A549 (cell line): ENCODE data around the gene ASB18. TPM values are rescaled to one million over a fixed set of nuclear protein-coding genes. Genes with fewer than 3 reads are reported as not detected.

Experiments used
- ATAC-seq, 2 experiments: fragments of 200-7000 bp in 1 of 2; fragments of >200 bp in 1 of 2; cut with Nextera tagmentation in 1 of 2; cut with Tn5 transposase in 1 of 2; 3 replicates each; pipeline versions ENCODE4 v1.8.0 to v1.9.1; 2018 to 2020; ENCODE audit warnings: mild to moderate bottlenecking in 1 of 2, moderate library complexity in 1 of 2
- CTCF ChIA-PET: fragments of 300-600 bp; sonication (Branson Sonifier 250); formaldehyde crosslinking; extraction: SDS; loops from one replicate; lab custom pipeline; 2021; ENCODE audit warnings: antibody characterized with exemption, inconsistent platforms; lab: Yijun Ruan, JAX
- POLR2A ChIA-PET: fragments of 350-600 bp; formaldehyde crosslinking; extraction: SDS; loops from one replicate; lab custom pipeline; 2021; ENCODE audit warnings: antibody characterized with exemption, inconsistent platforms; lab: Yijun Ruan, JAX
- DNase-seq, 2 experiments: peaks; one replicate each; pipeline versions ENCODE4 v3.0.0 to v3.0.0-alpha.2; 2011 to 2016; ENCODE audit warnings: low read depth in 1 of 2, low spot score in 1 of 2
- FAIRE-seq: peaks from 2 replicates; lab custom pipeline; 2011; peaks lifted over from hg19 to GRCh38; lab: Jason Lieb, UNC
- H3K27ac ChIP-seq, 2 experiments: fragments of >200 bp; sonication (Bioruptor Twin); formaldehyde crosslinking; 3 replicates each; pipeline ENCODE4 v1.5.1; 2016 to 2017
- H3K4me1 ChIP-seq: fragments of >200 bp; sonication (Bioruptor Twin); formaldehyde crosslinking; 3 replicates; pipeline ENCODE4 v1.6.1; 2016
- H3K4me2 ChIP-seq: fragments of >200 bp; sonication (Bioruptor Twin); formaldehyde crosslinking; 3 replicates; pipeline ENCODE4 v1.6.1; 2016
- H3K4me3 ChIP-seq: fragments of >200 bp; sonication (Bioruptor Twin); formaldehyde crosslinking; 3 replicates; pipeline ENCODE4 v1.5.1; 2016
- H3K9me3 ChIP-seq: fragments of >200 bp; sonication (Bioruptor Twin); formaldehyde crosslinking; 3 replicates; pipeline ENCODE4 v1.6.1; 2016
- CHD4 ChIP-seq: fragments of 200-600 bp; sonication (generic); IDR thresholded peaks from 2 replicates; pipeline ENCODE4 v1.6.1; 2016; ENCODE audit warnings: antibody characterized with exemption, mild to moderate bottlenecking, borderline replicate concordance
- FOSL2 ChIP-seq, 2 experiments: fragments of 450-650 bp in 1 of 2; fragments of >200 bp in 1 of 2; sonication (Bioruptor Twin) in 1 of 2; formaldehyde crosslinking; IDR thresholded peaks; 2 replicates each; pipeline versions ENCODE4 v1.5.0 to v1.6.1; 2016 to 2020; ENCODE audit warnings: mild to moderate bottlenecking in 1 of 2, moderate library complexity in 1 of 2
- HDAC2 ChIP-seq: fragments of 200-600 bp; sonication (generic); IDR thresholded peaks from 2 replicates; pipeline ENCODE4 v1.6.1; 2016
- HEYL ChIP-seq: fragments of 250-450 bp; sonication (Bioruptor Pico); IDR thresholded peaks from 2 replicates; pipeline ENCODE4 v1.8.0; 2021; ENCODE audit warnings: mild to moderate bottlenecking, moderate library complexity
- HOXA7 ChIP-seq: fragments of 250-450 bp; sonication (Bioruptor Pico); IDR thresholded peaks from 2 replicates; pipeline ENCODE4 v1.5.0; 2020; ENCODE audit warnings: mild to moderate bottlenecking, moderate library complexity
- HOXB13 ChIP-seq: fragments of 250-450 bp; sonication (Bioruptor Pico); IDR thresholded peaks from 2 replicates; pipeline ENCODE4 v1.5.0; 2020; ENCODE audit warnings: low read depth, mild to moderate bottlenecking, moderate library complexity
- JUNB ChIP-seq: fragments of >200 bp; sonication (Bioruptor Twin); formaldehyde crosslinking; IDR thresholded peaks from 2 replicates; pipeline ENCODE4 v1.6.1; 2016
- KDM5A ChIP-seq: fragments of 200-600 bp; sonication (generic); IDR thresholded peaks from 2 replicates; pipeline ENCODE4 v1.6.1; 2016; ENCODE audit warnings: antibody characterized with exemption, mild to moderate bottlenecking
- MAZ ChIP-seq: fragments of 150-350 bp; IDR thresholded peaks from 2 replicates; pipeline ENCODE4 v1.6.1; 2014; ENCODE audit warnings: antibody characterized with exemption, low read depth, low read length, borderline replicate concordance
- MYC ChIP-seq: IDR thresholded peaks from 2 replicates; pipeline ENCODE4 v1.6.1; 2012; ENCODE audit warnings: mild to moderate bottlenecking, inconsistent platforms, low read length, improper control_type of control experiment, borderline replicate concordance
- RAD21 ChIP-seq, 2 experiments: fragments of >200 bp in 1 of 2; sonication (Bioruptor Twin) in 1 of 2; formaldehyde crosslinking in 1 of 2; IDR thresholded peaks in 1 of 2; conservative IDR thresholded peaks in 1 of 2; 2 replicates in 1 of 2; 3 replicates in 1 of 2; pipeline ENCODE4 v1.6.1; 2012 to 2018; ENCODE audit warnings: inconsistent platforms in 1 of 2
- SMC3 ChIP-seq: fragments of >200 bp; sonication (Bioruptor Twin); formaldehyde crosslinking; IDR thresholded peaks from 3 replicates; pipeline ENCODE4 v1.6.1; 2018; ENCODE audit warnings: inconsistent platforms
- SREBF2 ChIP-seq: fragments of 450-650 bp; IDR thresholded peaks from 2 replicates; pipeline ENCODE4 v1.6.1; 2014; ENCODE audit warnings: mild to moderate bottlenecking, moderate library complexity
- TP53 ChIP-seq: fragments of 250-450 bp; sonication (Bioruptor Pico); IDR thresholded peaks from 2 replicates; pipeline ENCODE4 v1.5.0; 2021; ENCODE audit warnings: mild to moderate bottlenecking, moderate library complexity
- WGBS: methylation state at CpG from one replicate; pipeline ENCODE4 v1.1.6; 2017; ENCODE audit errors: missing lambda C conversion rate; 5-methylcytosine and 5-hydroxymethylcytosine counted together
- polyA plus RNA-seq, 4 experiments: library from polyadenylated mRNA; depleted of rRNA in 3 of 4; stranded (reverse); fragments of >200 nt; fragmentation: RNase III in 1 of 4; extraction: RNeasy Plus Mini Kit Qiagen cat#74134 plus additional on column Dnase treatment in 1 of 4; gene quantifications; 2 replicates in 3 of 4; 3 replicates in 1 of 4; pipeline ENCODE4 v1.2.3, GENCODE V29; 2011 to 2017
- TF ChIP-seq, protein P1 (sequence below): fragments of 250-450 bp; sonication (Bioruptor Pico); IDR thresholded peaks from 2 replicates; pipeline ENCODE4 v1.5.0; 2020; ENCODE audit warnings: low read depth, mild to moderate bottlenecking, moderate library complexity
- TF ChIP-seq, protein P2 (sequence below): fragments of 200-600 bp; sonication (generic); IDR thresholded peaks from 2 replicates; pipeline ENCODE4 v1.6.1; 2016; ENCODE audit warnings: antibody characterized with exemption, mild to moderate bottlenecking, moderate library complexity
- TF ChIP-seq, protein P3 (sequence below): fragments of 450-650 bp; IDR thresholded peaks from 2 replicates; pipeline ENCODE4 v1.6.1; 2014; ENCODE audit warnings: antibody characterized with exemption
- TF ChIP-seq, protein P4 (sequence below): fragments of >200 bp; sonication (Bioruptor Twin); formaldehyde crosslinking; IDR thresholded peaks from 3 replicates; pipeline ENCODE4 v1.6.1; 2016
- TF ChIP-seq, protein P5 (sequence below): IDR thresholded peaks from 2 replicates; pipeline ENCODE4 v1.6.1; 2012

ASB18 gene
- polyA plus RNA-seq, 2 of the 4 experiments (the other 2 are of a cell fraction) = not detected

DNA sequence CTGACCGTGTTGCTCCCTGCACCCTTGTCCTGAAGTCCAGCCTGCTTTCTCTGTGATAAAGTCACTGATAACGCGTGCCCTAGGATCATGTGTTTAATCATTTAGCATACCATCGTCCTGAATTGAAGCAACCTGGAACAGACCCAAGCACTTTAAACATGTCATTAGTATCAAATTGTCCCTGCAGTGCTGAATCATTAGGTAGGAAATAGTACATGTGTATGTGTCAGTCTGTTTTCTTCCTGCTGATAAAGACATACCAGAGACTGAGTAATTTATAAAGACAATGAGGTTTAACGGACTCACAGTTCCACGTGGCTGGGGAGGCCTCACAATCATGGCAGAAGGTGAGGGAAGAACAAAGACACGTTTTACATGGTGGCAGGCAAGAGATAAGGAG is 2.8 kb downstream of the ASB18 start:
- ChIA-PET POLR2A (no interaction called here), CTCF (interaction anchor here (1.5 kb wide), 1 partner anchor 139 kb away, joined by 3 read pairs; no protein-coding TSS in a partner anchor)
- 26% methylated on average over 7 of the region's 7 CpGs for WGBS
- FAIRE-seq = no peak
- H3K9me3 ChIP-seq = no peaks in the 10 kb centered on the region
- no peak for ATAC-seq
- DNase-seq = no peak
- no peak overlapping the region for H3K27ac ChIP-seq
- H3K4me2 ChIP-seq = no peak overlapping the region
- TF ChIP-seq MYC (no peak), TP53 (CRISPR knock-in tag) (no peak), HDAC2 (no peak)
- TF ChIP-seq, protein P1, sequence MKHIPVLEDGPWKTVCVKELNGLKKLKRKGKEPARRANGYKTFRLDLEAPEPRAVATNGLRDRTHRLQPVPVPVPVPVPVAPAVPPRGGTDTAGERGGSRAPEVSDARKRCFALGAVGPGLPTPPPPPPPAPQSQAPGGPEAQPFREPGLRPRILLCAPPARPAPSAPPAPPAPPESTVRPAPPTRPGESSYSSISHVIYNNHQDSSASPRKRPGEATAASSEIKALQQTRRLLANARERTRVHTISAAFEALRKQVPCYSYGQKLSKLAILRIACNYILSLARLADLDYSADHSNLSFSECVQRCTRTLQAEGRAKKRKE (CRISPR knock-in tag) = no peak
- H3K4me3 ChIP-seq = no peak overlapping the region
- H3K4me1 ChIP-seq = no peaks in the 10 kb centered on the region

DNA sequence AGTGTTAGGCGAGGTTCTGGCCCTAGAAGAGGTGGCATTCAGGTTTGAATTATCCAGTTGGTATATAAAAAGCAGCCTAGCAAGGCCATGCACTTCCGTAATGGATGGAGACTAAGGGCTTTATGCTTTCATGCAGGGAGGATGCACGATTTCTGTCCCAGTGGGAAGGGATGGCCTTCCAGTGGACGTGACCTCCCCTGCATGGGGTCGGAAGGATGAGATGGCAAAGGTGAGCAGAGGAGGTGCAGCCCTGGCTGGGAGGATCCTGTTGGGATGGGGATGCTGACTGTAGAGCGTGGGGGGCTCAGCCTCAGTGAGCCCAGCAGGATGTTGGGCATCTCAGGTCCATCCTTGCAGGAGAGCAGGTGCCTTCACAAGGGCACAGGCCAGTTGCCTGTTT is 4.8 kb downstream of the ASB18 start:
- Histone ChIP-seq H3K9me3 (no peaks in the 10 kb centered on the region), H3K4me3 (no peak overlapping the region), H3K4me2 (no peak overlapping the region)
- FAIRE-seq (no peak), ATAC-seq (no peak)
- ChIA-PET POLR2A (no interaction called here), CTCF (no interaction called here)
- TF ChIP-seq HOXB13 (CRISPR knock-in tag) = no peak
- TF ChIP-seq HEYL (CRISPR knock-in tag) = no peak
- TF ChIP-seq, protein P2, sequence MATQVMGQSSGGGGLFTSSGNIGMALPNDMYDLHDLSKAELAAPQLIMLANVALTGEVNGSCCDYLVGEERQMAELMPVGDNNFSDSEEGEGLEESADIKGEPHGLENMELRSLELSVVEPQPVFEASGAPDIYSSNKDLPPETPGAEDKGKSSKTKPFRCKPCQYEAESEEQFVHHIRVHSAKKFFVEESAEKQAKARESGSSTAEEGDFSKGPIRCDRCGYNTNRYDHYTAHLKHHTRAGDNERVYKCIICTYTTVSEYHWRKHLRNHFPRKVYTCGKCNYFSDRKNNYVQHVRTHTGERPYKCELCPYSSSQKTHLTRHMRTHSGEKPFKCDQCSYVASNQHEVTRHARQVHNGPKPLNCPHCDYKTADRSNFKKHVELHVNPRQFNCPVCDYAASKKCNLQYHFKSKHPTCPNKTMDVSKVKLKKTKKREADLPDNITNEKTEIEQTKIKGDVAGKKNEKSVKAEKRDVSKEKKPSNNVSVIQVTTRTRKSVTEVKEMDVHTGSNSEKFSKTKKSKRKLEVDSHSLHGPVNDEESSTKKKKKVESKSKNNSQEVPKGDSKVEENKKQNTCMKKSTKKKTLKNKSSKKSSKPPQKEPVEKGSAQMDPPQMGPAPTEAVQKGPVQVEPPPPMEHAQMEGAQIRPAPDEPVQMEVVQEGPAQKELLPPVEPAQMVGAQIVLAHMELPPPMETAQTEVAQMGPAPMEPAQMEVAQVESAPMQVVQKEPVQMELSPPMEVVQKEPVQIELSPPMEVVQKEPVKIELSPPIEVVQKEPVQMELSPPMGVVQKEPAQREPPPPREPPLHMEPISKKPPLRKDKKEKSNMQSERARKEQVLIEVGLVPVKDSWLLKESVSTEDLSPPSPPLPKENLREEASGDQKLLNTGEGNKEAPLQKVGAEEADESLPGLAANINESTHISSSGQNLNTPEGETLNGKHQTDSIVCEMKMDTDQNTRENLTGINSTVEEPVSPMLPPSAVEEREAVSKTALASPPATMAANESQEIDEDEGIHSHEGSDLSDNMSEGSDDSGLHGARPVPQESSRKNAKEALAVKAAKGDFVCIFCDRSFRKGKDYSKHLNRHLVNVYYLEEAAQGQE = no peak
- TF ChIP-seq JUNB = no peak
- TF ChIP-seq, protein P3, sequence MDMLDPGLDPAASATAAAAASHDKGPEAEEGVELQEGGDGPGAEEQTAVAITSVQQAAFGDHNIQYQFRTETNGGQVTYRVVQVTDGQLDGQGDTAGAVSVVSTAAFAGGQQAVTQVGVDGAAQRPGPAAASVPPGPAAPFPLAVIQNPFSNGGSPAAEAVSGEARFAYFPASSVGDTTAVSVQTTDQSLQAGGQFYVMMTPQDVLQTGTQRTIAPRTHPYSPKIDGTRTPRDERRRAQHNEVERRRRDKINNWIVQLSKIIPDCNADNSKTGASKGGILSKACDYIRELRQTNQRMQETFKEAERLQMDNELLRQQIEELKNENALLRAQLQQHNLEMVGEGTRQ = no peak
- no peak for TF ChIP-seq SREBF2
- no peak for TF ChIP-seq KDM5A
- no peak for TF ChIP-seq HOXA7 (CRISPR knock-in tag)
- no peak for TF ChIP-seq MAZ
- TF ChIP-seq, all 56 proteins: peak for 0
- DNase-seq = no peak
- 52% methylated on average over 6 of the region's 6 CpGs for WGBS
- Histone ChIP-seq H3K27ac (no peak overlapping the region), H3K4me1 (no peaks in the 10 kb centered on the region)

DNA sequence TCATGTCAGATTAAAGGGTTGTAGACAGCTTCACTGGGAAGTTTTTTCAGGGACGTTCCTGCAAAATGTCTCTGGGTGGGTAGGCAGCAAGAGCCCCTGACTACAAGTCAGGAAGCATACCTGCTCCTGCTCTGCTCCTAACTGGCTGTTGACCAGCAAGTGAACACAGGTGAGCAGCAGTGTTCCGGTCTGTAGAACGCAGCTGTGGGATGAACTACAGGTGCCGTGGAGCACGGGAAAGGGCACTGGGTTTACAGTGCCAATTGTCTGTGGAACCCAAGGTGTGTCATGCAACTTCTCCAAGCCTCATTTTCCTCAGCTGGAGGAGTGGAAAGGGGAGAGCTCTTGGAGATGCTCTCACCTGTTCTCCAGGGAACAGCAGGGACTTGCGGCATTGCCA is 6.6 kb downstream of the ASB18 start:
- no peak for FAIRE-seq
- WGBS = 59% methylated on average over 6 of the region's 6 CpGs
- TF ChIP-seq, protein P4, sequence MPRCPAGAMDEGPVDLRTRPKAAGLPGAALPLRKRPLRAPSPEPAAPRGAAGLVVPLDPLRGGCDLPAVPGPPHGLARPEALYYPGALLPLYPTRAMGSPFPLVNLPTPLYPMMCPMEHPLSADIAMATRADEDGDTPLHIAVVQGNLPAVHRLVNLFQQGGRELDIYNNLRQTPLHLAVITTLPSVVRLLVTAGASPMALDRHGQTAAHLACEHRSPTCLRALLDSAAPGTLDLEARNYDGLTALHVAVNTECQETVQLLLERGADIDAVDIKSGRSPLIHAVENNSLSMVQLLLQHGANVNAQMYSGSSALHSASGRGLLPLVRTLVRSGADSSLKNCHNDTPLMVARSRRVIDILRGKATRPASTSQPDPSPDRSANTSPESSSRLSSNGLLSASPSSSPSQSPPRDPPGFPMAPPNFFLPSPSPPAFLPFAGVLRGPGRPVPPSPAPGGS = no peak
- TF ChIP-seq, protein P1 (CRISPR knock-in tag) = no peak
- TF ChIP-seq, protein P5, sequence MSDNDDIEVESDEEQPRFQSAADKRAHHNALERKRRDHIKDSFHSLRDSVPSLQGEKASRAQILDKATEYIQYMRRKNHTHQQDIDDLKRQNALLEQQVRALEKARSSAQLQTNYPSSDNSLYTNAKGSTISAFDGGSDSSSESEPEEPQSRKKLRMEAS = no peak
- no peak for TF ChIP-seq SMC3
- TF ChIP-seq KDM5A = no peak
- no peak for TF ChIP-seq FOSL2 (IDR thresholded peaks at IDR 0.05)
- no peak for TF ChIP-seq FOSL2 (CRISPR knock-in tag; IDR thresholded peaks at IDR 0.05)
- no peak for TF ChIP-seq TP53 (CRISPR knock-in tag)
- TF ChIP-seq, protein P2 = no peak
- no peak for TF ChIP-seq RAD21 (conservative IDR thresholded peaks at IDR 0.05 in 1 of 2, IDR thresholded peaks at IDR 0.05 in 1 of 2)
- TF ChIP-seq MYC = no peak
- TF ChIP-seq CHD4 = no peak
- TF ChIP-seq, protein P3 = no peak

More for the DNA sequence above, 6.6 kb downstream of the ASB18 start:
- Histone ChIP-seq H3K4me3 (no peak overlapping the region), H3K27ac (no peak overlapping the region), H3K4me1 (no peaks in the 10 kb centered on the region), H3K9me3 (no peaks in the 10 kb centered on the region), H3K4me2 (no peak overlapping the region)
- POLR2A ChIA-PET = no interaction called here
- ATAC-seq (no peak), DNase-seq (no peak)
- CTCF ChIA-PET = interaction anchor here (2.1 kb wide), 1 partner anchor 10 kb away, joined by 5 read pairs; no protein-coding TSS in a partner anchor
